H9 (cell line): Measurements from ENCODE around the gene SKIDA1. TPM values are rescaled to one million over a fixed set of nuclear protein-coding genes. Genes with fewer than 3 reads are reported as not detected.

Source experiments
- DNase-seq: peaks from one replicate; pipeline ENCODE4 v3.0.0-alpha.2; 2017
- H2AFZ ChIP-seq: one replicate; pipeline ENCODE4 v1.6.1; 2013; ENCODE audit warnings: mild to moderate bottlenecking, low read length, control low read depth, moderate library complexity
- H2AK5ac ChIP-seq: 2 replicates; pipeline ENCODE4 v1.6.1; 2013; ENCODE audit warnings: low read length, control low read depth, mixed read lengths; ENCODE audit not compliant: insufficient read length
- H2BK120ac ChIP-seq: one replicate; pipeline ENCODE4 v1.6.1; 2013; ENCODE audit warnings: low read depth, mild to moderate bottlenecking, low read length, control low read depth, inconsistent platforms; ENCODE audit not compliant: poor library complexity, severe bottlenecking
- H2BK12ac ChIP-seq: 2 replicates; pipeline ENCODE4 v1.6.1; 2013; ENCODE audit warnings: low read length, control low read depth, mixed read lengths, low read depth; ENCODE audit not compliant: insufficient read length
- H2BK15ac ChIP-seq: 2 replicates; pipeline ENCODE4 v1.6.1; 2013; ENCODE audit warnings: low read depth, low read length, control low read depth
- H2BK20ac ChIP-seq: one replicate; pipeline ENCODE4 v1.6.1; 2013; ENCODE audit warnings: low read depth, mild to moderate bottlenecking, low read length, control low read depth, inconsistent platforms; ENCODE audit not compliant: poor library complexity, severe bottlenecking
- H2BK5ac ChIP-seq: 2 replicates; pipeline ENCODE4 v1.6.1; 2013; ENCODE audit warnings: low read length, control low read depth, mixed read lengths; ENCODE audit not compliant: insufficient read length
- H3K14ac ChIP-seq: 2 replicates; pipeline ENCODE4 v1.6.1; 2013; ENCODE audit warnings: low read length, control low read depth; ENCODE audit not compliant: insufficient read depth
- H3K18ac ChIP-seq: 2 replicates; pipeline ENCODE4 v1.6.1; 2013; ENCODE audit warnings: low read depth, mild to moderate bottlenecking, mixed read lengths, low read length, control low read depth; ENCODE audit not compliant: insufficient read length
- H3K23ac ChIP-seq: 2 replicates; pipeline ENCODE4 v1.6.1; 2013; ENCODE audit warnings: low read length, control low read depth, mixed read lengths, low read depth; ENCODE audit not compliant: insufficient read length
- H3K23me2 ChIP-seq: 2 replicates; pipeline ENCODE4 v1.6.1; 2013; ENCODE audit warnings: low read depth, mild to moderate bottlenecking, mixed read lengths, low read length, control low read depth; ENCODE audit not compliant: insufficient read length, poor library complexity, severe bottlenecking
- H3K27ac ChIP-seq: 2 replicates; pipeline ENCODE4 v1.5.1; 2013; ENCODE audit warnings: low read length, control low read depth, mixed read lengths, low read depth; ENCODE audit not compliant: insufficient read length
- H3K27me3 ChIP-seq: 2 replicates; pipeline ENCODE4 v1.6.1; 2013; ENCODE audit warnings: low read length, control low read depth, inconsistent platforms; ENCODE audit not compliant: insufficient read depth
- H3K4ac ChIP-seq: 2 replicates; pipeline ENCODE4 v1.6.1; 2013; ENCODE audit warnings: low read depth, mild to moderate bottlenecking, control low read depth, inconsistent platforms, low read length, moderate library complexity
- H3K4me1 ChIP-seq: 2 replicates; pipeline ENCODE4 v1.6.1; 2013; ENCODE audit warnings: low read length, control low read depth, inconsistent platforms; ENCODE audit not compliant: insufficient read depth
- H3K4me2 ChIP-seq: 2 replicates; pipeline ENCODE4 v1.6.1; 2013; ENCODE audit warnings: low read length, control low read depth, mixed read lengths; ENCODE audit not compliant: insufficient read length, insufficient read depth
- H3K56ac ChIP-seq: 2 replicates; pipeline ENCODE4 v1.6.1; 2013; ENCODE audit warnings: low read depth, mild to moderate bottlenecking, mixed read lengths, low read length, control low read depth; ENCODE audit not compliant: insufficient read length
- H3K79me1 ChIP-seq: 2 replicates; pipeline ENCODE4 v1.6.1; 2013; ENCODE audit warnings: low read depth, mild to moderate bottlenecking, moderate library complexity, low read length, control low read depth, inconsistent platforms; ENCODE audit not compliant: insufficient read depth, poor library complexity, severe bottlenecking
- H3K79me2 ChIP-seq: 2 replicates; pipeline ENCODE4 v1.6.1; 2013; ENCODE audit warnings: low read length, control low read depth, inconsistent platforms; ENCODE audit not compliant: insufficient read depth
- H3K9ac ChIP-seq: 2 replicates; pipeline ENCODE4 v1.6.1; 2013; ENCODE audit warnings: low read length, control low read depth, mixed read lengths; ENCODE audit not compliant: insufficient read length; ENCODE audit errors: extremely low read depth
- H3K9me3 ChIP-seq: one replicate; pipeline ENCODE4 v1.6.1; 2013; ENCODE audit warnings: low read depth, low read length, inconsistent platforms; ENCODE audit not compliant: control insufficient read depth
- H3T11ph ChIP-seq: one replicate; pipeline ENCODE4 v1.6.1; 2013; ENCODE audit warnings: mild to moderate bottlenecking, low read length, control low read depth, inconsistent platforms
- H4K20me1 ChIP-seq: one replicate; pipeline ENCODE4 v1.6.1; 2013; ENCODE audit not compliant: control insufficient read depth, insufficient read length, insufficient read depth
- H4K5ac ChIP-seq: 2 replicates; pipeline ENCODE4 v1.6.1; 2013; ENCODE audit warnings: low read depth, mild to moderate bottlenecking, mixed read lengths, low read length, control low read depth; ENCODE audit not compliant: insufficient read length
- H4K8ac ChIP-seq: replicated peaks from 2 replicates; pipeline ENCODE4 v1.6.1; 2013; ENCODE audit warnings: low read length, control low read depth, mixed read lengths, low read depth; ENCODE audit not compliant: insufficient read length
- H4K91ac ChIP-seq: 2 replicates; pipeline ENCODE4 v1.6.1; 2013; ENCODE audit warnings: low read depth, mild to moderate bottlenecking, moderate library complexity, mixed read lengths, low read length, control low read depth; ENCODE audit not compliant: insufficient read length
- H3K27ac Mint-ChIP-seq, 3 experiments: 2 replicates in 2 of 3; 3 replicates in 1 of 3; pipeline ENCODE4 v1.8.0; 2020 to 2021; ENCODE audit warnings: mixed read lengths in 3 of 3, mild to moderate bottlenecking in 1 of 3, moderate library complexity in 1 of 3
- H3K27me3 Mint-ChIP-seq: 2 replicates; pipeline ENCODE4 v1.8.0; 2021; ENCODE audit warnings: low read depth, mild to moderate bottlenecking, moderate library complexity, mixed read lengths
- H3K36me3 Mint-ChIP-seq, 3 experiments: 2 replicates in 2 of 3; 3 replicates in 1 of 3; pipeline ENCODE4 v1.8.0; 2020 to 2021; ENCODE audit warnings: low read depth in 3 of 3, mixed read lengths in 3 of 3; ENCODE audit not compliant: insufficient read depth in 1 of 3
- H3K4me1 Mint-ChIP-seq, 2 experiments: 2 replicates each; pipeline ENCODE4 v1.8.0; 2020; ENCODE audit warnings: mixed read lengths in 2 of 2
- H3K4me3 Mint-ChIP-seq, 2 experiments: 2 replicates in 1 of 2; 3 replicates in 1 of 2; pipeline ENCODE4 v1.8.0; 2020 to 2021; ENCODE audit warnings: mild to moderate bottlenecking in 2 of 2, mixed read lengths in 2 of 2, moderate library complexity in 1 of 2
- H3K9me3 Mint-ChIP-seq, 2 experiments: 2 replicates in 1 of 2; 3 replicates in 1 of 2; pipeline ENCODE4 v1.8.0; 2020; ENCODE audit warnings: mild to moderate bottlenecking in 2 of 2, mixed read lengths in 2 of 2, moderate library complexity in 1 of 2
- CTCF ChIP-seq: fragments of 200-600 bp; sonication (generic); conservative IDR thresholded peaks from 3 replicates; pipeline ENCODE4 v1.8.0; 2021; ENCODE audit warnings: antibody characterized with exemption, mild to moderate bottlenecking
- WGBS: extraction: QIAGEN DNeasy Blood & Tissue Kit; methylation state at CpG from one replicate; pipeline ENCODE4 v1.1.7; 2013; ENCODE audit warnings: missing lambda C conversion rate, low lambda C conversion rate, mixed read lengths; ENCODE audit not compliant: insufficient read length; ENCODE audit errors: extremely low coverage; 5-methylcytosine and 5-hydroxymethylcytosine counted together
- total RNA-seq: library from RNA; stranded (reverse); gene quantifications from 2 replicates; pipeline ENCODE4 v1.2.1, GENCODE V29; 2021

Gene SKIDA1
- total RNA-seq, 1 experiment from 2014 or later = 5.9 TPM

GRCh38 chr10:21532694-21533466, 7.4 kb upstream of the SKIDA1 start:
- peaks cover 42 to 53% of the 10 kb centered on the region in 2 experiments for H3K4me1 Mint-ChIP-seq
- H3K79me1 ChIP-seq = peaks cover 5% of the 10 kb centered on the region
- no peak overlapping the region for H4K91ac ChIP-seq
- H3K27ac Mint-ChIP-seq = peak overlapping the region; percentile 98 to 100 (median 100)
- H3T11ph ChIP-seq = no peak overlapping the region
- no peak overlapping the region for H2AFZ ChIP-seq
- no peaks in the 10 kb centered on the region for H3K27me3 ChIP-seq
- H2BK120ac ChIP-seq = no peak overlapping the region
- no peak overlapping the region for H2BK20ac ChIP-seq
- peak overlapping the region; percentile 91 for H3K18ac ChIP-seq
- peak overlapping the region; percentile 97; the same call in 1 of the 2 replicates for H3K14ac ChIP-seq
- no peaks in the 10 kb centered on the region for H3K27me3 Mint-ChIP-seq
- H3K9me3 ChIP-seq = no peaks in the 10 kb centered on the region
- no peak for TF ChIP-seq CTCF
- H2BK5ac ChIP-seq = peak overlapping the region; percentile 60
- H3K9me3 Mint-ChIP-seq = no peaks in the 10 kb centered on the region; a peak in 1 of 5 replicates
- DNase-seq = no peak
- peaks cover 11% of the 10 kb centered on the region; the same call in 1 of the 2 replicates for H3K79me2 ChIP-seq
- no peak overlapping the region for H3K4ac ChIP-seq
- H2BK15ac ChIP-seq = no peak overlapping the region
- no peak overlapping the region for H2AK5ac ChIP-seq
- H4K8ac ChIP-seq = no peak overlapping the region
- H3K36me3 Mint-ChIP-seq = peaks cover 5 to 17% (median 12%) of the 10 kb centered on the region in 3 experiments; a peak in 6 of 7 replicates
- H3K27ac ChIP-seq = peak overlapping the region; percentile 91
- H3K4me2 ChIP-seq = peak overlapping the region; percentile 99
- H3K23me2 ChIP-seq = peaks cover 11% of the 10 kb centered on the region
- no CpG with 5 or more reads among the region's 10 CpGs for WGBS
- H3K4me3 Mint-ChIP-seq = peak overlapping the region; percentile 74 to 83
- no peaks in the 10 kb centered on the region for H4K20me1 ChIP-seq
- no peak overlapping the region for H4K5ac ChIP-seq
- H3K9ac ChIP-seq = peak overlapping the region; percentile 85
- peak overlapping the region; percentile 72 for H3K23ac ChIP-seq
- no peak overlapping the region for H2BK12ac ChIP-seq
- H3K56ac ChIP-seq = no peak overlapping the region
- H3K4me1 ChIP-seq = peaks cover 4% of the 10 kb centered on the region; the same call in 1 of the 2 replicates
